Adrenal gland (tissue), 12 donors: ENCODE measurements around the gene MEP1A. TPM values are rescaled to one million over a fixed set of nuclear protein-coding genes. Genes with fewer than 3 reads are reported as not detected.

Source experiments
- DNase-seq, 7 donors: peaks; one replicate each; pipeline ENCODE4 v3.0.0-alpha.2; 2019 to 2020
- H3K27ac ChIP-seq, 5 donors: fragments of 200-600 bp; sonication (generic) in 4 of 5; 1 replicate in 3 of 5; 2 replicates in 2 of 5; pipeline versions ENCODE4 v1.5.1 to v1.8.0; 2016 to 2020; ENCODE audit warnings: mild to moderate bottlenecking in 1 of 5
- H3K27me3 ChIP-seq: fragments of 200-600 bp; 2 replicates; pipeline ENCODE4 v1.8.0; 2021
- H3K36me3 ChIP-seq, 2 donors: fragments of 200-600 bp; replicated peaks in 1 of 2; 1 replicate in 1 of 2; 2 replicates in 1 of 2; pipeline versions ENCODE4 v1.5.1 to v1.8.0; 2018 to 2022
- H3K4me1 ChIP-seq, 2 donors: fragments of 200-600 bp; replicated peaks in 1 of 2; 1 replicate in 1 of 2; 2 replicates in 1 of 2; pipeline versions ENCODE4 v1.5.1 to v1.8.0; 2018 to 2021
- H3K4me3 ChIP-seq, 4 donors: fragments of 200-600 bp; sonication (generic) in 3 of 4; one replicate each; pipeline ENCODE4 v1.5.1; 2016 to 2018
- H3K9me3 ChIP-seq, 3 donors: fragments of 200-600 bp; sonication (generic) in 1 of 3; replicated peaks in 1 of 3; 1 replicate in 2 of 3; 2 replicates in 1 of 3; pipeline versions ENCODE4 v1.5.1 to v1.8.0; 2016 to 2021
- POLR2A ChIP-seq, 2 donors: fragments of 450-650 bp; IDR thresholded peaks; one replicate each; pipeline ENCODE4 v1.6.1; 2017; ENCODE audit warnings: antibody characterized with exemption in 2 of 2, mild to moderate bottlenecking in 2 of 2, moderate library complexity in 1 of 2
- WGBS, 4 donors: extraction: QIAGEN DNeasy Blood & Tissue Kit in 2 of 4; methylation state at CpG; one replicate each; pipeline versions ENCODE4 v1.1.5 to v1.1.7; 2013 to 2017; 5-methylcytosine and 5-hydroxymethylcytosine counted together
- intact Hi-C, 2 donors: fragments of 100-400 bp; cut with DNase I; formaldehyde crosslinking; loops; one replicate each; pipeline versions ENCODE4 v1.14.1 to v1.15.0; 2022 to 2023
- polyA plus RNA-seq, 3 donors: library from polyadenylated mRNA; stranded (reverse); fragments of 200-250 nt in 2 of 3; fragments of 350-450 nt in 1 of 3; fragmentation: Illumina TruSeq in 1 of 3; extraction: RNeasy Lipid Tissue Mini Kit (QIAGEN cat#74804) in 1 of 3; gene quantifications; one replicate each; pipeline ENCODE4 v1.2.3, GENCODE V29; 2013 to 2014
- total RNA-seq, 9 donors: library from RNA; depleted of rRNA in 4 of 9; stranded (reverse); fragments of >200 nt in 4 of 9; fragments of 120-200 nt in 1 of 9; fragmentation: NEBNext Ultra II Directional in 1 of 9; extraction: Animal tissue kit (Norgen Biotek cat#: 25700) in 1 of 9; gene quantifications; one replicate each; pipeline versions ENCODE4 v1.1.0 to v1.2.4, GENCODE V29; 2013 to 2023
- TF ChIP-seq, protein P1 (sequence below), 6 experiments: fragments of 450-650 bp in 4 of 6; fragments of 200-600 bp in 2 of 6; sonication (generic) in 1 of 6; IDR thresholded peaks; 1 replicate in 5 of 6; 2 replicates in 1 of 6; pipeline versions ENCODE4 v1.5.1 to v1.8.0; 2016 to 2021; ENCODE audit warnings: antibody characterized with exemption in 6 of 6, mild to moderate bottlenecking in 2 of 6, moderate library complexity in 1 of 6
- donor health status: healthy with polysubstance abuse.
- donor health status: Bipolar disorder and iron deficiency.
- donor health status: DM: yes; HTN: yes; CAD: no.
- donor health status: DM: no; HTN: no; CAD: no.
- donor health status: DM: no; HTN: no; CAD: no.
- donor health status: DM: yes; HTN: yes; CAD: no.

The MEP1A gene
- total and polyA plus RNA-seq, 12 donors = 0.03 to 0.05 TPM; not detected in 10

DNA sequence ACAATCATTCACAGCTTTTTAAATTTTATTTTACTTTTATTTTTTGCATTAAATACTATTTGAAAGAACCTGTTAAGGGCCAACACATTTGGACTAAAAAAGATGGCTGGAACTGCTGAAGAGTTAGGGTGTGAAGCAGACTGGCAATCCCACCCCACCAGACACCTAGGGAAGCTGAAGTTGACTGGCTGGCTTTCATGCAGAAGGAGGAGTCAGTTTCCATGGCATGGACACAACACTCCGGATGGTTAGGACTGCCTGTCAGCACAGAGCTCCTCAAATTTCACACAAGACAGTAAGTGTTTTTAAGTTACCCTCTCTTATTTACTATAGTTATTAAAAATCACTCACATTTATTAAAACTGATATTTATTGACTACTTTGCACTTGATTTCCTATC lies 46.5 kb upstream of the MEP1A start, which contains the start of gene ANKRD66:
Gene ANKRD66, plus strand, starts transcription at position 238 of the 400 bp plus-strand sequence. CDS start 5,016 bp downstream, outside the sequence.
- Histone ChIP-seq H3K4me1 (no peaks in the 10 kb centered on the region), H3K27ac (no peak within 1 kb of the TSS), H3K9me3 (no peaks in the 10 kb centered on the region), H3K4me3 (no peak within 1 kb of the TSS), H3K36me3 (no peaks in the 10 kb centered on the region), H3K27me3 (no peaks in the 10 kb centered on the region)
- no peak for TF ChIP-seq POLR2A (IDR thresholded peaks at IDR 0.05)
- TF ChIP-seq, protein P1, sequence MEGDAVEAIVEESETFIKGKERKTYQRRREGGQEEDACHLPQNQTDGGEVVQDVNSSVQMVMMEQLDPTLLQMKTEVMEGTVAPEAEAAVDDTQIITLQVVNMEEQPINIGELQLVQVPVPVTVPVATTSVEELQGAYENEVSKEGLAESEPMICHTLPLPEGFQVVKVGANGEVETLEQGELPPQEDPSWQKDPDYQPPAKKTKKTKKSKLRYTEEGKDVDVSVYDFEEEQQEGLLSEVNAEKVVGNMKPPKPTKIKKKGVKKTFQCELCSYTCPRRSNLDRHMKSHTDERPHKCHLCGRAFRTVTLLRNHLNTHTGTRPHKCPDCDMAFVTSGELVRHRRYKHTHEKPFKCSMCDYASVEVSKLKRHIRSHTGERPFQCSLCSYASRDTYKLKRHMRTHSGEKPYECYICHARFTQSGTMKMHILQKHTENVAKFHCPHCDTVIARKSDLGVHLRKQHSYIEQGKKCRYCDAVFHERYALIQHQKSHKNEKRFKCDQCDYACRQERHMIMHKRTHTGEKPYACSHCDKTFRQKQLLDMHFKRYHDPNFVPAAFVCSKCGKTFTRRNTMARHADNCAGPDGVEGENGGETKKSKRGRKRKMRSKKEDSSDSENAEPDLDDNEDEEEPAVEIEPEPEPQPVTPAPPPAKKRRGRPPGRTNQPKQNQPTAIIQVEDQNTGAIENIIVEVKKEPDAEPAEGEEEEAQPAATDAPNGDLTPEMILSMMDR (IDR thresholded peaks at IDR 0.05) = no peak
- 55 to 83% (median 72%) methylated on average over 1 of the region's 1 CpG for WGBS, 4 donors
- intact Hi-C loops = no loop called here
- DNase-seq = no peak

DNA sequence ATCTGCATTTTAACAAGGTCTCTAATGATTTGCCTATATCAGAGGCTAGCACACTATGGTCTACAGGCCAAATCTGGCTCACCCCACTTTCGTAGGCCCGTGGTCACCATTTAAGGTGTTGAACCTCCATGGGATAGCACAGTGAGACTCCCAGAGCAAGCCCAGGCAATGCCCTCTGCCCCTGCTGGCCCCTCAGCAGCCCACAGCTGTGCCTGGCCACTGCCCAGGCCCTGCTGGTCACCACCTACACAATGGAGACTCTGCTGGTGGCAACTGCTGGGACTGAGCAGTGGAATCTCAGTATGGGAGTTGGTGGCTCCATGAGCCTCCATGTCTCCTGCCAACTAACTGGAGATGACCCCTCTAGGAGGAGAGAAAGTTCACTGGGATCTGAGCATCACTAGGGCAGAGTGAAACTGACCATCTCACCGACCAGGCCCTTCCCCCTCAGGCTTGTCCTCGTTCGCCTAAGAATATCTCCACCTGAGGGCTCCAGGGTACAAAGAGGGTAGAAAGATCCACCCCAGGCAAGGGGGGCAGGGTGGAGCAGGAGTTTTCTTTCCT lies 44.2 kb upstream of the MEP1A start:
- H3K36me3 ChIP-seq = no peaks in the 10 kb centered on the region
- H3K9me3 ChIP-seq = no peaks in the 10 kb centered on the region
- H3K4me3 ChIP-seq = no peak overlapping the region
- intact Hi-C loops = no loop called here
- TF ChIP-seq, protein P1 (IDR thresholded peaks at IDR 0.05) = no peak
- TF ChIP-seq POLR2A (IDR thresholded peaks at IDR 0.05) = no peak
- no peak overlapping the region for H3K27ac ChIP-seq
- DNase-seq = no peak
- WGBS, 4 donors = 86 to 95% (median 91%) methylated on average over 3 to 5 of the region's 5 CpGs
- H3K27me3 ChIP-seq = no peaks in the 10 kb centered on the region
- H3K4me1 ChIP-seq = no peaks in the 10 kb centered on the region

DNA sequence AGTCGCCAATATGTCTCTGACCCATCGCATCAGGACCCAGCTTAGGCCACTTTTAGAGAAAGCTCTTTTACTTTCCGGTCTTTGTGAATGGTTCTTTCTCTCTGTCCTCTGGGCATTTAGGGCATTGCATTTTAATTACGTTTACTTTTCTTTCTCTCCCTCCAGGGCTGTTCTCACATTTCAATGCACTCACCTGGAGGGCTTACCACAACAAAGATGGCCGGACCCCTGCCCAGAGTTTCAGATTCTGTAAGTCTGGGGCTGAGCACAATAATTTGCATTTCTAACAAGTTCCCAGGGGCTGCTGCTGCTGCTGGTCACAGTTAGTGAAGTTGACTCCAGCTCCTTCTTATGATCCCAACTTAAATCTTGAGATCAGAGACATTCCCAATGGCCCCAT lies 43.5 kb upstream of the MEP1A start:
- H3K9me3 ChIP-seq = no peaks in the 10 kb centered on the region
- no peaks in the 10 kb centered on the region for H3K4me1 ChIP-seq
- intact Hi-C loops = no loop called here
- H3K27ac ChIP-seq = no peak overlapping the region
- no peak for DNase-seq
- no peaks in the 10 kb centered on the region for H3K36me3 ChIP-seq
- WGBS, 4 donors = 77 to 86% (median 81%) methylated on average over 5 of the region's 5 CpGs
- no peak overlapping the region for H3K4me3 ChIP-seq
- TF ChIP-seq, protein P1 (IDR thresholded peaks at IDR 0.05) = no peak
- no peak for TF ChIP-seq POLR2A (IDR thresholded peaks at IDR 0.05)
- H3K27me3 ChIP-seq = no peaks in the 10 kb centered on the region

DNA sequence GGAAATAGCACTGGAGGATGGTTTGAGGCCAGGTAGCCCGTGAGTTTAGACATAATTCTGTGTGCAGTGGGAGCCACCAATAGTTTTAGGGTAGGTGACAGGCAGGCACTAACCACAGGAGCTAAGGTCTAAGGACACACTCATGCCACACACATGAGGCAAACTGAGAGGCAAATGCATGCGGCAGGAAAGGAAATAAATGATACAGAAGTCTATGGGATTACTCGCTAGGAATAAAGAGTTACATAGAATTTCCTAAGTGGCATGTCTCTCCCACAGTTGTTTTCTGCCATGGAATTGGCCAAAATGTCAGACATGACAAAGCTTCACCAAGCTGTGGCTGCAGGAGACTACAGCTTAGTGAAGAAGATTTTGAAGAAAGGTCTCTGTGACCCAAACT lies 41.5 kb upstream of the MEP1A start:
- intact Hi-C loops = no loop called here
- Histone ChIP-seq H3K9me3 (no peaks in the 10 kb centered on the region), H3K27me3 (no peaks in the 10 kb centered on the region), H3K4me1 (peaks cover 0 to under 1% of the 10 kb centered on the region in 2 donors), H3K4me3 (no peak overlapping the region), H3K27ac (no peak overlapping the region), H3K36me3 (no peaks in the 10 kb centered on the region)
- no peak for TF ChIP-seq POLR2A (IDR thresholded peaks at IDR 0.05)
- TF ChIP-seq, protein P1 (IDR thresholded peaks at IDR 0.05) = no peak
- WGBS, 4 donors = 59 to 83% (median 68%) methylated on average over 3 of the region's 3 CpGs
- DNase-seq = no peak
